Fibroblast of lung (primary cell): ENCODE measurements around the gene LPCAT1. TPM values are rescaled to one million over a fixed set of nuclear protein-coding genes. Genes with fewer than 3 reads are reported as not detected.

ENCODE experiments used
- DNase-seq, 2 donors: peaks; one replicate each; pipeline versions ENCODE4 v3.0.0 to v3.0.0-alpha.2; 2010; ENCODE audit warnings: low read depth in 2 of 2
- H2AFZ ChIP-seq: 2 replicates; pipeline ENCODE4 v1.5.1; 2012; ENCODE audit warnings: low read length, control low read depth, inconsistent platforms
- H3K27ac ChIP-seq: 2 replicates; pipeline ENCODE4 v1.5.1; 2011; ENCODE audit warnings: low read length, control low read depth; ENCODE audit not compliant: insufficient read depth
- H3K27me3 ChIP-seq: 2 replicates; pipeline ENCODE4 v1.5.1; 2011; ENCODE audit warnings: mild to moderate bottlenecking, low read length; ENCODE audit not compliant: control insufficient read depth, insufficient read depth
- H3K36me3 ChIP-seq: 2 replicates; pipeline ENCODE4 v1.5.1; 2011; ENCODE audit warnings: low read length; ENCODE audit not compliant: control insufficient read depth, insufficient read depth
- H3K4me1 ChIP-seq: 2 replicates; pipeline ENCODE4 v1.5.1; 2011; ENCODE audit warnings: low read length; ENCODE audit not compliant: control insufficient read depth, insufficient read depth; ENCODE audit errors: extremely low read depth
- H3K4me2 ChIP-seq: 2 replicates; pipeline ENCODE4 v1.5.1; 2011; ENCODE audit warnings: low read length, control low read depth; ENCODE audit not compliant: insufficient read depth; ENCODE audit errors: extremely low read depth
- H3K4me3 ChIP-seq, 4 experiments: fragments of 200-600 bp in 1 of 4; sonication (generic) in 1 of 4; replicated peaks in 1 of 4; 2 replicates each; pipeline ENCODE4 v1.5.1; 2011 to 2016; ENCODE audit warnings: low read length in 4 of 4, low read depth in 3 of 4, mild to moderate bottlenecking in 3 of 4, control low read depth in 2 of 4, inconsistent platforms in 1 of 4, mixed read lengths in 1 of 4; ENCODE audit not compliant: insufficient read depth in 1 of 4; ENCODE audit errors: control extremely low read depth in 1 of 4
- H3K79me2 ChIP-seq: 2 replicates; pipeline ENCODE4 v1.5.1; 2012; ENCODE audit warnings: mild to moderate bottlenecking, low read length, inconsistent platforms; ENCODE audit not compliant: control insufficient read depth, insufficient read depth
- H3K9ac ChIP-seq: 2 replicates; pipeline ENCODE4 v1.5.1; 2011; ENCODE audit warnings: mild to moderate bottlenecking, low read length, control low read depth; ENCODE audit not compliant: insufficient read depth
- H3K9me3 ChIP-seq: 2 replicates; pipeline ENCODE4 v1.5.1; 2012; ENCODE audit warnings: low read depth, low read length; ENCODE audit not compliant: control insufficient read depth, insufficient read depth
- H4K20me1 ChIP-seq: 2 replicates; pipeline ENCODE4 v1.5.1; 2011; ENCODE audit warnings: low read length; ENCODE audit not compliant: control insufficient read depth, insufficient read depth; ENCODE audit errors: extremely low read depth
- EZH2 ChIP-seq: IDR thresholded peaks from 2 replicates; pipeline ENCODE4 v1.5.1; 2012; ENCODE audit warnings: low read length, control low read depth, mild to moderate bottlenecking; ENCODE audit errors: missing control alignments
- polyA plus RNA-seq, 2 donors: library from polyadenylated mRNA; depleted of rRNA in 1 of 2; stranded (reverse) in 1 of 2; unstranded in 1 of 2; fragments of >200 nt; gene quantifications; 2 replicates each; pipeline ENCODE4 v1.2.1, GENCODE V29; 2011 to 2012; ENCODE audit warnings: missing spikeins in 1 of 2
- total RNA-seq: library from RNA; depleted of rRNA; stranded (reverse); fragments of >200 nt; gene quantifications from 2 replicates; pipeline ENCODE4 v1.2.1, GENCODE V29; 2014
- TF ChIP-seq, protein P1 (sequence below), 2 donors: IDR thresholded peaks in 1 of 2; conservative IDR thresholded peaks in 1 of 2; 1 replicate in 1 of 2; 2 replicates in 1 of 2; pipeline ENCODE4 v1.5.1; 2011 to 2012; ENCODE audit warnings: low read length in 2 of 2, control low read depth in 1 of 2, inconsistent platforms in 1 of 2, low read depth in 1 of 2, mild to moderate bottlenecking in 1 of 2

LPCAT1 gene
- total and polyA plus RNA-seq, 2 donors (not counting 1 experiment from before 2014, with no cell fraction given): 50.8 to 65.2 TPM

- no peaks in the 10 kb centered on the region for H4K20me1 ChIP-seq
- H3K9ac ChIP-seq: no peak overlapping the region
- no peak overlapping the region for H2AFZ ChIP-seq
- no peaks in the 10 kb centered on the region for H3K9me3 ChIP-seq
- peaks cover 7% of the 10 kb centered on the region for H3K27me3 ChIP-seq
- H3K4me2 ChIP-seq: no peak overlapping the region
- DNase-seq: peak; percentile 73 to 82
- no peak overlapping the region for H3K27ac ChIP-seq
- no peak overlapping the region for H3K4me3 ChIP-seq
- no peaks in the 10 kb centered on the region for H3K36me3 ChIP-seq
- H3K79me2 ChIP-seq: no peaks in the 10 kb centered on the region
- peaks cover 11% of the 10 kb centered on the region for H3K4me1 ChIP-seq
- TF ChIP-seq EZH2: no peak
- TF ChIP-seq, protein P1, sequence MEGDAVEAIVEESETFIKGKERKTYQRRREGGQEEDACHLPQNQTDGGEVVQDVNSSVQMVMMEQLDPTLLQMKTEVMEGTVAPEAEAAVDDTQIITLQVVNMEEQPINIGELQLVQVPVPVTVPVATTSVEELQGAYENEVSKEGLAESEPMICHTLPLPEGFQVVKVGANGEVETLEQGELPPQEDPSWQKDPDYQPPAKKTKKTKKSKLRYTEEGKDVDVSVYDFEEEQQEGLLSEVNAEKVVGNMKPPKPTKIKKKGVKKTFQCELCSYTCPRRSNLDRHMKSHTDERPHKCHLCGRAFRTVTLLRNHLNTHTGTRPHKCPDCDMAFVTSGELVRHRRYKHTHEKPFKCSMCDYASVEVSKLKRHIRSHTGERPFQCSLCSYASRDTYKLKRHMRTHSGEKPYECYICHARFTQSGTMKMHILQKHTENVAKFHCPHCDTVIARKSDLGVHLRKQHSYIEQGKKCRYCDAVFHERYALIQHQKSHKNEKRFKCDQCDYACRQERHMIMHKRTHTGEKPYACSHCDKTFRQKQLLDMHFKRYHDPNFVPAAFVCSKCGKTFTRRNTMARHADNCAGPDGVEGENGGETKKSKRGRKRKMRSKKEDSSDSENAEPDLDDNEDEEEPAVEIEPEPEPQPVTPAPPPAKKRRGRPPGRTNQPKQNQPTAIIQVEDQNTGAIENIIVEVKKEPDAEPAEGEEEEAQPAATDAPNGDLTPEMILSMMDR (conservative IDR thresholded peaks at IDR 0.05 in 1 of 2, IDR thresholded peaks at IDR 0.05 in 1 of 2; ENCODE audit: low read depth in 1 of 2, low read length in 2 of 2): no peak
These were observed 31.4 kb upstream of the LPCAT1 start for GRCh38 chr5:1555011-1555807.

DNA sequence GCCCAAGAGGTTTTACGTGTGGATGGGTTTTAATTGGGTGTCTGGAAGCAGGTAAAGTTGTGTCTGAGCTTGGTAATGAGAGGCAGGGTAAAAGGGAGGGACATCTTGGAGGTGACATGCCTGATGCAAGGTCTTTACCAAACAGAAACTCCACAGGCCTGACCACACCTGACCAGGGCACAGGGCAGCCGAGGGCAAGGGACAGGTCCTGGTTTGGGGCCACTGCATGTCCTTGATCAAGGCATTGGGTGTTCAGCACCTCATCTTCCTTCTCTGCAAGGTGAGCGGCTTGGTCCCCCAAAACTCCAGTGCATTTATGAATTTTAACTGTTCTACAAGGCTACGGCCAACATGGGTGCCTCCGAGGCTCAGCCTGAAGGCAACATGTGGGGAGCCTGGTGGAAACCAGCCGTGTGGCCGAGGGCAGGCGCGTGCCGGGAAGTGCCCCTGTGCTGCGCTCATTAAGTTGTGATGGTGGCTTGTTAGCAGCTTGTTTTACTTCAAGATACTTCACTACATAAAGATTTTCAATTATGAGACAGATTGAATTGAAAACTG is 30.7 kb upstream of the LPCAT1 start:
- H3K9ac ChIP-seq: no peak overlapping the region
- no peaks in the 10 kb centered on the region for H3K36me3 ChIP-seq
- no peaks in the 10 kb centered on the region for H4K20me1 ChIP-seq
- peaks cover 3% of the 10 kb centered on the region for H3K27me3 ChIP-seq
- H3K4me3 ChIP-seq: no peak overlapping the region
- peaks cover 11% of the 10 kb centered on the region for H3K4me1 ChIP-seq
- no peaks in the 10 kb centered on the region for H3K79me2 ChIP-seq
- no peak for TF ChIP-seq EZH2
- TF ChIP-seq, protein P1 (conservative IDR thresholded peaks at IDR 0.05 in 1 of 2, IDR thresholded peaks at IDR 0.05 in 1 of 2; ENCODE audit: low read depth in 1 of 2, low read length in 2 of 2): no peak
- no peaks in the 10 kb centered on the region for H3K9me3 ChIP-seq
- no peak overlapping the region for H2AFZ ChIP-seq
- H3K27ac ChIP-seq: no peak overlapping the region
- no peak for DNase-seq
- no peak overlapping the region for H3K4me2 ChIP-seq

DNA sequence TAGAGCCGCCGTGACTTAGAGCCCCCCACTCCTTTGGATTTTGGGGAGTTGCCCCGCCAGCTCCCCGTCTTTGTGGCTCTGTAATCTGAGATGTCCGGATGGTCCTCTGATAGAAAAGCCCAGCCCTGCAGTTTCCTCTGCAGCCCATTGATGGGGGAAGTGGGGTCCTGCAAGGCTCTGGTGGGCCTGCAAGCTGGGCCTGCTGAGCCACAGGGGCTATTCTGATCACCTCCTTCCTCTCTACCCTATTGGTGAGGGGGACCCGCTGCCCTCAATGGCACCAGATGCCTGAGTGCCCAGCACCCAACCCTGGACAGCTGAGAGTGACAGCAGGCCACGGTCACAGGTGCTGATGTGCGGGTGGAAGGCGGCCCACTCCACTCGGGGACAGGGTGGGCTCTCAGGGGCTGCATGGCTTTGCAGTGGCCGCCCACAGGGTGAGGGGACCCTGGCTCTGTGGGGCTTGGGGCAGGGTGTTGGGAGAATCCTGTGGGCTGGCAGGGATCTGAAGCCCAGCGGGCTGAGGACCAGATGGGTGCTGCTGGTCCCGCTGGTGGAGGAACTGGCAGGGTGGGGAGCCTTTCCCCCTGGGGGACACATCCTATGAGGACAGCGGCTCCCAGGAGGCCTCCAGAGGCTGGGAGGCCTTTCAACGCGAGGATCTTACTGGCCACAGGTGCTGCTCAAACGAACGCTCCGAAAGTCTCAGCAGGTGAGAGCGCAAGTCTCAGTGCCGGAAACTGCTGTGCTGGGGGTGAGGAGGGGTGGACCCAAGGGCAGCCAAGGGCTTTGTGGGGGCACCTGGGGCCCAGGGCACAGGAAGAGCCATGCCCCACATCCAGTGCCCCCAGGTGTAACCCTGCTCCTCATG is 30.0 kb upstream of the LPCAT1 start:
- Histone ChIP-seq H4K20me1 (no peaks in the 10 kb centered on the region), H3K4me1 (peaks cover 11% of the 10 kb centered on the region), H3K9me3 (no peaks in the 10 kb centered on the region), H3K79me2 (no peaks in the 10 kb centered on the region), H3K4me2 (no peak overlapping the region), H3K36me3 (no peaks in the 10 kb centered on the region), H3K9ac (no peak overlapping the region), H3K4me3 (no peak overlapping the region), H3K27me3 (peaks cover 3% of the 10 kb centered on the region), H2AFZ (no peak overlapping the region), H3K27ac (no peak overlapping the region)
- TF ChIP-seq, protein P1 (conservative IDR thresholded peaks at IDR 0.05 in 1 of 2, IDR thresholded peaks at IDR 0.05 in 1 of 2; ENCODE audit: low read depth in 1 of 2, low read length in 2 of 2): no peak
- no peak for TF ChIP-seq EZH2
- DNase-seq: no peak
